HG03097 (cell line): ENCODE measurements around the gene OR9Q1.

ENCODE experiments used
- ATAC-seq: cut with Tn5 transposase; IDR thresholded peaks from one replicate; pipeline ENCODE4 v1.9.1; 2021; ENCODE audit not compliant: unreplicated experiment, low FRiP score

The OR9Q1 gene

GRCh38 chr11:58216476-58216875, 192.8 kb downstream of the OR9Q1 start:
- no peak for ATAC-seq

GRCh38 chr11:58222721-58223120, 199.0 kb downstream of the OR9Q1 start:
- no peak for ATAC-seq

GRCh38 chr11:58227956-58228615, 204.4 kb downstream of the OR9Q1 start:
- no peak for ATAC-seq
